Suppressor macrophage treated with lipopolysaccharide for 4 hours (primary cell): ENCODE data around the gene IFNA16.
"Not testable (repeated sequence)": the region's sequence is repeated elsewhere in the genome, so short reads cannot be mapped to it uniquely, and the experiment has no call there.

Experiments
- DNase-seq: peaks from one replicate; pipeline ENCODE4 v3.0.0-alpha.2; 2020

Gene IFNA16

GRCh38 chr9:21194867-21195776 is 22.0 kb downstream of the IFNA16 start:
- DNase-seq = peak; percentile 63

GRCh38 chr9:21187487-21187886 is 29.6 kb downstream of the IFNA16 start, which contains the start of gene IFNA4:
TSS of gene IFNA4 (minus strand) at chr9:21187587. CDS start at chr9:21187531, 56 bp downstream.
- DNase-seq = not testable (repeated sequence)

GRCh38 chr9:21182810-21183736 is 34.0 kb downstream of the IFNA16 start:
- DNase-seq = peak; percentile 67

GRCh38 chr9:21174671-21175070 is 42.4 kb downstream of the IFNA16 start:
- no peak for DNase-seq

GRCh38 chr9:21172156-21172555 is 45.0 kb downstream of the IFNA16 start:
- DNase-seq = no peak

GRCh38 chr9:21171351-21171750 is 45.8 kb downstream of the IFNA16 start:
- DNase-seq = no peak

- not testable (repeated sequence) for DNase-seq
These were observed 50.6 kb downstream of the IFNA16 start, which contains the start of gene IFNA21 for GRCh38 chr9:21166560-21166959. TSS of gene IFNA21 (minus strand) at chr9:21166660. CDS start at chr9:21166612, 48 bp downstream.
